ENCODE measurements around the gene GPR50.

GPR50 gene

DNA sequence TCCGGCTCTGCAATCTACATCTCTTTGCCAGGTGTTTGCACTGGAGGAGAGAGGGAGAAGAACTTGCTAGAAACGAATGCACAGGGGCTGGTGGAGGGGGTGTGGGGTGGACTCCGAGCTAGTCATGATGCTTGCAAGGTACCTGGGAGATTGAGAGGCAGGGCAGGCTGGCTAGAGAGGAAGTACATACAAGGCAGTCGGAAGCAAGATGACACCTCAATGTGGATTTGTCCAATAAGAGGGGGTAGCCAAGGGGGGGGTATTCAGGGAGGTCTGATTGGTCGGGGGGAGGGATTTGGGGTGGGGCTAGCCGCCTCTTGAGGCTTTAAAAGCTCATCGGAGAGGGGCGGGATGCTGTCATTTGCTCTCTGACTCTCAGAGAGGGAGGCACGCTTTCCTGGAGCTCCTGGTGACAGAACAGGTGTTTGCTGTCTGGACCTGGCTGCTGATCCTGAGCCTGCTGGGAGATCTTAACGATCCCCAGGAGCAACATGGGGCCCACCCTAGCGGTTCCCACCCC lies at the start of gene GPR50:
TSS of gene GPR50 (plus strand) at position 354 of the 520 bp plus-strand sequence. CDS start at position 492, 138 bp downstream.
- no peak for ATAC-seq
- peaks cover 62% of the 10 kb centered on the region for H3K27me3 Mint-ChIP-seq
- peaks cover 15% of the 10 kb centered on the region for H3K4me1 Mint-ChIP-seq
- no peaks in the 10 kb centered on the region for H3K36me3 Mint-ChIP-seq
- H3K4me3 Mint-ChIP-seq, result no peak within 1 kb of the TSS
- H3K9me3 Mint-ChIP-seq, result no peaks in the 10 kb centered on the region
- H3K27ac Mint-ChIP-seq, result no peak within 1 kb of the TSS

DNA sequence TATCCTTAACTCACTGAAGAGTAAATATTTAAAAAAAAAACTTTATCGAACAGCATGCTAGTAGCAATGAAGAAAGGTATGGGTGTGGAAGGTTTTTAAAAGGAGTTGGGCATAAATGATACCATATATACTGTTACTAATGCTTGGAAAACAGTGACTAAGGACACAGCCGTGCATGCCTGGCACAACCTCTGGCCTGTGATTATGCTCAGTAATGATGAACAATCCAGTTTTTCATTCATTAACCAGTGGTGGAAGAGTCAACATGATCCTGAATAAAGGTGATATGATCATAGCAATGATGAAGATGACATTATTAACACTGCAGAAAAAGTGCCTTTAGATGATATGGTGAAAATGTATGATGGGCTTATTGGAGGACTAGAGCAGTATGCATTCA lies 43.9 kb upstream of the GPR50 start:
- no peaks in the 10 kb centered on the region for H3K9me3 Mint-ChIP-seq
- no peak overlapping the region for H3K27ac Mint-ChIP-seq
- no peaks in the 10 kb centered on the region for H3K36me3 Mint-ChIP-seq
- no peak for ATAC-seq
- H3K4me1 Mint-ChIP-seq, result no peaks in the 10 kb centered on the region
- no peaks in the 10 kb centered on the region for H3K27me3 Mint-ChIP-seq
- H3K4me3 Mint-ChIP-seq, result no peak overlapping the region

DNA sequence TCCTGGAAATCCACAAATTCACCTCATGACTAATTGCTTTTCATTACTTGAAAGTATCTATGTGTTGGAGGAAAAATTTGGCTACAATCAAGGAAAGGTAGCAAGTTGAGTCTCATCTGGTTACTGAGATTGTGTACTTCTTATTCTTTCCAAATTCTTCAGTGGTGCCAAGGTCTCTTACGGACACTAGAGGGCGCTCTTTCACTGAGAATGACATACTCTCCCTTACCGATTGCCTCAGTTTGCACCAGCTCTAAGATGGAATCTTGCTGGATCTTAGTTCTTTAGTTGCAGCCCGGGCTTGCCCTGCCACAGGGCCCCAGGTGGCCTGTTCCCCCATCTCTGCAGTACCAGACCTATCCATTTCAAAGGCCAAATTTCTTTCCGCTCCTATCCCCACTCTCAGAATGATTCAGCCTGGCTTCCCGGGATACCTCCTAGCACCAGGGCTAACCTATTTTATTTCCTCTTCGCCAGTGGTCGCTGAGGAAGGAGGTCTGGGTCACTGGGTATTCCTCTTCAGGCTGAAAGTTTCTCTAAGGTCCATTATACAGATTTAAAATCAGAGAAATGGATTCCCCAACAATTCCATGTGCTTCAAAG lies 24.6 kb upstream of the GPR50 start:
- no peak overlapping the region for H3K4me3 Mint-ChIP-seq
- no peaks in the 10 kb centered on the region for H3K9me3 Mint-ChIP-seq
- H3K36me3 Mint-ChIP-seq, result no peaks in the 10 kb centered on the region
- no peak for ATAC-seq
- H3K27me3 Mint-ChIP-seq, result peaks cover 21% of the 10 kb centered on the region
- H3K4me1 Mint-ChIP-seq, result no peaks in the 10 kb centered on the region
- no peak overlapping the region for H3K27ac Mint-ChIP-seq

DNA sequence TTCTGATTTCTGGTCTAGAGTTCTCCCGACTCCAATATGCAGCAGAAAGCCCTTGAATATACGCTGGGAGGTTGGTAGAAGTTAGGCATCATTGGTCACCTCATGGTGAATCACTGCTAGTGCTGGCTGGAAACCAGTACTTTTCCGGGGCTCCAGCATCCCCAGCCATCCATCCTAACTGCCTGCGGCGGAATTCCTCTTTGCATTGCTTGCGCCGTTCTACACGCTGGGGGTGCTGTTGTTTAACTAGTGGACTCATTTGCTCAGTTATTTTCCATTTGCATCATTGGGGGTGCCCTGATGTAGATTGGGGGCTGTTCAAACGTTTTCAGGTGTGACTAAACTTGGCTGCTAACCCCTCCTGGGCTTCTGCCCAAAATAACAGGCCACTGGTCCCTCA lies 23.3 kb upstream of the GPR50 start:
- H3K27me3 Mint-ChIP-seq, result peaks cover 21% of the 10 kb centered on the region
- ATAC-seq, result no peak
- no peaks in the 10 kb centered on the region for H3K4me1 Mint-ChIP-seq
- no peak overlapping the region for H3K4me3 Mint-ChIP-seq
- H3K27ac Mint-ChIP-seq, result no peak overlapping the region
- H3K36me3 Mint-ChIP-seq, result no peaks in the 10 kb centered on the region
- H3K9me3 Mint-ChIP-seq, result no peaks in the 10 kb centered on the region

DNA sequence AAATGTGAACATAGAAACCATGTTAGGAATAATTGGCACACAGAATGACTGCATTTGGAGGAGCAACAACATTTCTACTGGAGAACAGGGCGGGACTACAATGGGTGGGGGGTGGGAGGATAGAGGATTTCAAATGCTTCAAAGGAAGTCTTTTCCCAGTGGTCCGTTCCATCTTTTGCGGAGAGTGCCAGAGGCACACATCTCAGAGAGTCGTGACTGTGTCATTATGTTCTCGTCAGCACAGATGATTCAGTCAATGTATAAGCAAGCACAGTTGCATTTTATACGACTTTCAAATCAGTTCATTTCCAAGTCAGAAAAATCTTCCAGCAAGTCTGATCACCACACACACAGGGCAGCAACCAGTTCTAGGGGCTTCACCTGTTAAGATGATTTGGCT lies 22.7 kb upstream of the GPR50 start:
- no peak overlapping the region for H3K27ac Mint-ChIP-seq
- H3K4me1 Mint-ChIP-seq, result no peaks in the 10 kb centered on the region
- peaks cover 21% of the 10 kb centered on the region for H3K27me3 Mint-ChIP-seq
- no peak for ATAC-seq
- H3K4me3 Mint-ChIP-seq, result no peak overlapping the region
- no peaks in the 10 kb centered on the region for H3K9me3 Mint-ChIP-seq
- H3K36me3 Mint-ChIP-seq, result no peaks in the 10 kb centered on the region

DNA sequence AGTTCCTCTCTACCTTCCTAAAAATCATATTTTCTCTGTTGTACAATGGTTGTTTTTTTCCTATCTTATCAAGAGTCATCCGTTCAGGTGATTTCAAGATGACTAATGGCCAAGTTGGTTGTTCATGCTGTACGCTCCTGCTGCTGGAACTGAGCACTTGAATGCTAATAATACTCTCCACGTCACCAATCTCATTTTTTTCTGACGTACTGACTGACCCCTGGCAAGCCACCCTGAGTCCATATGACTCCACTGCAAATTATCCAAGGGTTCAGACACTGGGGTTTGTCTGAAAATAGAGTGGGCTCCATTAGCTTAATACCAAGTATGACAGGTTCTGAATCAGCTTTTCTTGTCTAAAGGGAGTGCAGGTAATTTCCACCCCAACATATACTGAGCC lies 21.1 kb upstream of the GPR50 start:
- Mint-ChIP-seq H3K27me3 (peaks cover 17% of the 10 kb centered on the region), H3K36me3 (no peaks in the 10 kb centered on the region), H3K27ac (no peak overlapping the region), H3K9me3 (no peaks in the 10 kb centered on the region), H3K4me1 (no peaks in the 10 kb centered on the region), H3K4me3 (no peak overlapping the region)
- ATAC-seq, result no peak

DNA sequence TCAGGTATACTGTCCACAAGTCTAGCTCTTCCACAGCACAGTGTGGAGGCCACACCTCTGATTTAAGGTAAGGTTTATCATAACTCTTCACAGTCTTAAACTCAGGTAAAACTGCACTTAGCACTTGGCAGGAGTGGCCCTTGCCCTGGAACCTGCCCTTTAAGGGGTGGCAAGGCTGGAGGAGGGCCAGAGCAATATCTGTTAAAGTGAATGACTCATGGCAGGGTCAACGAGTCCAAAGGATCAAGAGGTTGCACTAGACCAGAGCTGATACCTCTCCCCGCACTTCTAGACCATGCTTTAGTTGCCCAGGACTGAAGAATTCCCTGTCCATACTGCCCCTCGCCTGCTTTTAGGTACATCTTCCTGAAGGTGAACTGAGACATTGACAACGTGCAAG lies 14.7 kb upstream of the GPR50 start:
- Mint-ChIP-seq H3K27ac (no peak overlapping the region), H3K9me3 (no peaks in the 10 kb centered on the region), H3K36me3 (no peaks in the 10 kb centered on the region), H3K4me3 (no peak overlapping the region), H3K27me3 (peaks cover 28% of the 10 kb centered on the region), H3K4me1 (no peaks in the 10 kb centered on the region)
- no peak for ATAC-seq

DNA sequence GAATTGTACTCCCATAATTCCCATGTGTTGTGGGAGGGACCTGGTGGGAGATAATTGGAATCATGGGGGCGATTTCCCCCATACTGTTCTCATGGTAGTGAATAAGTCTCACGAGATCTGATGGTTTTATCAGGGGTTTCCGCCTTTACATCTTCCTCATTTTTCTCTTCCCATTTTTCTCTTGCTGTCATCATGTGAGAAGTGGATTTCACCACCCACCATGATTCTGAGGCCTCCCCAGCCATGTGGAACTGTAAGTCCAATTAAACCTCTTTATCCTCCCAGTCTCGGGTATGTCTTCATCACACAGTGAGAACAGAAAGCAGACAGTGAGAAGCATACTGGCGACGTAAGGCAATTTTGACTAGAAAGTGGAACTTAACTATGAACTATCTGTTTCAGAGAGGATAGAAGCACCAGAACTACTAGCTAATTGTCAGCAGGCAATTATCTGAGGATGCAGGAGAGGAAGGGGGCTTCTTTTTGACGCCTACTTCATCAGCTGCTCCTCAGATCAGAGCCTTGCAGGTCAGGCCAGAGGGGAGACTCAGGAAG lies 8.5 kb upstream of the GPR50 start:
- no peak for ATAC-seq
- Mint-ChIP-seq H3K27me3 (no peaks in the 10 kb centered on the region), H3K4me3 (no peak overlapping the region), H3K9me3 (no peaks in the 10 kb centered on the region), H3K27ac (no peak overlapping the region), H3K4me1 (no peaks in the 10 kb centered on the region), H3K36me3 (no peaks in the 10 kb centered on the region)

DNA sequence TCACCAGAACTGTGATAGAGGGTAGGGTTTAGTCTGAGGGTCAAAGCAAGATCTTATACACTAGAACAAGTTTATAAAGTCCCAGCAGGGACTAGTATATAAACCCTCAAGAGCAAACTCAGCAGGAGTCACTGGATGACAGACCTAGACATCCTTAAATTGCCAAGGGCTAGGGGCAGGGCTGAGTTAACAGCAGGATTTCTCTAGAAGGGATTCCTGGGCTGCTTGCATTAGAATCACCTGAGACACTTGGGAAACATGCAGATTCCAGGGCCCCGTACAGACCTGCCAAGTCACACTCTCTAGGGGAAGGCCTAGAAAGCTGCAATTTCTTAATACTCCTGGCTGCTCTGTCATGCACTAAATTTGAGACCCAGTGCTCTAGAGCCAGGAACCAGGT lies 6.6 kb upstream of the GPR50 start:
- ATAC-seq, result no peak
- no peaks in the 10 kb centered on the region for H3K9me3 Mint-ChIP-seq

DNA sequence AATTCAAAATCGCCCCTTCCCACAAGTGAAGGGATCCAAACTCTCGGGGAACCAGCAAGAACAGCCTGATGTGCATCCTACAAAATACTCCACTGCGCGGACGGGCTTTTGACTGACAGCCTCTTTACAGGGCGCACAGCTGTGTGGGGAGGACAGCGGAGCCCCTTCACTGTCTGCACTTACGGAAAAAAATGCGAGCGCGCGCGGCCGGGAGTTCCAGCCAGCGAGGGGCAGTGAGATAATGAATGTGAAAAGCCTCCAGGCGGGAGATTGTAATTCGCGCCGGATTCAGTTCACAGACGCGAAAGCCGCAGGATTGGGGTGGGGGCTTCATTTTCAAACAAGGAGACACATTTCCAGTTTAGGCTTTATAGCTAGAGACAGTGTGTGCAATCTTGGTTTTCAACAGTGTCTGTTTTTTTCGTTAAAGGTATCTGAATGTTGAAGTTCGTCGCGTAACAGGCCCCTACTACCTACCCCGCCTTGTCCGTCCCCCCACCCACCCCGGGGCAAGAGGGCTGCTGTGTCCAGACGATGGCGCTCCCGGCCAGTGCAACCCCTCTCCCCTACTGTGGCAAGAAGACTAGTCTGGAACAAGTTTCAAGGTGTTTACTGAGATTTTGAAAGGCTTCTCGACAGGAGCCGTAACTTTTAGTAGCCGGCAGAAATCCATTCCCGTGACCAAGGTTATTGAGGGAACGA lies 1.7 kb upstream of the GPR50 start:
- peaks cover 46% of the 10 kb centered on the region for H3K27me3 Mint-ChIP-seq
- H3K27ac Mint-ChIP-seq, result no peak overlapping the region
- ATAC-seq, result no peak
- no peaks in the 10 kb centered on the region for H3K9me3 Mint-ChIP-seq
- H3K36me3 Mint-ChIP-seq, result no peaks in the 10 kb centered on the region
- H3K4me1 Mint-ChIP-seq, result peaks cover 15% of the 10 kb centered on the region
- H3K4me3 Mint-ChIP-seq, result no peak overlapping the region

More for the DNA sequence above, 6.6 kb upstream of the GPR50 start:
- peaks cover 12% of the 10 kb centered on the region for H3K27me3 Mint-ChIP-seq
- no peaks in the 10 kb centered on the region for H3K36me3 Mint-ChIP-seq
- H3K4me3 Mint-ChIP-seq, result no peak overlapping the region
- H3K27ac Mint-ChIP-seq, result no peak overlapping the region
- H3K4me1 Mint-ChIP-seq, result no peaks in the 10 kb centered on the region

DNA sequence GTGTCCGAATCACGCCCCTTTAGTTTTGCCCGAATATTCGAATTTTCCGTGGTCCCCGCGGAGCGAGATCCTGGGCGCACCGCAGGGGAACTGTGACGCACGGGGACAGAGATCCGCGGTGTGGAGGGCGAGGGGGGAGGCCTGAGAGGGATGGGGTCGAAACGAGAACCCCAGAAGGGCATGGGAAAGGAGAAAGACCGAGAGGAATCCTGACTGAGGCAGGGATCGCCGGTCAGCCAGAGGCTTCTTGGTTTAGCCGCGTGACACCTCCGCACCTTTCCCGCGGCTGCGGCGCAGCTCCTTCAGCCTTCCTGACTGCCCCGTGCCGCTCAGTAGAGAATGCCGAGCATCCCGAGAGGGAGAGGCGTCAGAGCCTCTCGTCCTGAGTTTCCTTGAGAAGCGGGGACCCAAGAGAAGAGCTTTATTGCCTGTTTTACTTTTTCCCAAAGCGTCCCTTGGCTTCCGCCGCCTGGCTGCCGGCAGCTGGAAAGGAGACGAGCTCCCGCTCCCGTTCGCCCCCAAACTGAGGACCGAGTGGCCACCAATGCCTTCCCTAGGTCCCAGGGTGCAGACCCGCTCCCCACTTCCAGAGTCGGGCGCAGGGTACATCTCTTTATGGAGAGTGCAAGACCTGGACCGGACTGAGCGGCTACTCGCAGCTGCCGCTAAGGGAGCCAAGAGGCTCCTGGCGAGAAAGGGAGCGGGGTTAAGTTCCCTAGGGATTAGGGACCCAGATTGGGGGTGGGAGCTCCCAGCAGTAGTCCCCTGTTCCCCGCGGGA lies 911 bp upstream of the GPR50 start:
- Mint-ChIP-seq H3K36me3 (no peaks in the 10 kb centered on the region), H3K4me1 (peaks cover 15% of the 10 kb centered on the region), H3K27ac (no peak overlapping the region), H3K9me3 (no peaks in the 10 kb centered on the region), H3K27me3 (peaks cover 54% of the 10 kb centered on the region), H3K4me3 (no peak overlapping the region)
- ATAC-seq, result no peak

DNA sequence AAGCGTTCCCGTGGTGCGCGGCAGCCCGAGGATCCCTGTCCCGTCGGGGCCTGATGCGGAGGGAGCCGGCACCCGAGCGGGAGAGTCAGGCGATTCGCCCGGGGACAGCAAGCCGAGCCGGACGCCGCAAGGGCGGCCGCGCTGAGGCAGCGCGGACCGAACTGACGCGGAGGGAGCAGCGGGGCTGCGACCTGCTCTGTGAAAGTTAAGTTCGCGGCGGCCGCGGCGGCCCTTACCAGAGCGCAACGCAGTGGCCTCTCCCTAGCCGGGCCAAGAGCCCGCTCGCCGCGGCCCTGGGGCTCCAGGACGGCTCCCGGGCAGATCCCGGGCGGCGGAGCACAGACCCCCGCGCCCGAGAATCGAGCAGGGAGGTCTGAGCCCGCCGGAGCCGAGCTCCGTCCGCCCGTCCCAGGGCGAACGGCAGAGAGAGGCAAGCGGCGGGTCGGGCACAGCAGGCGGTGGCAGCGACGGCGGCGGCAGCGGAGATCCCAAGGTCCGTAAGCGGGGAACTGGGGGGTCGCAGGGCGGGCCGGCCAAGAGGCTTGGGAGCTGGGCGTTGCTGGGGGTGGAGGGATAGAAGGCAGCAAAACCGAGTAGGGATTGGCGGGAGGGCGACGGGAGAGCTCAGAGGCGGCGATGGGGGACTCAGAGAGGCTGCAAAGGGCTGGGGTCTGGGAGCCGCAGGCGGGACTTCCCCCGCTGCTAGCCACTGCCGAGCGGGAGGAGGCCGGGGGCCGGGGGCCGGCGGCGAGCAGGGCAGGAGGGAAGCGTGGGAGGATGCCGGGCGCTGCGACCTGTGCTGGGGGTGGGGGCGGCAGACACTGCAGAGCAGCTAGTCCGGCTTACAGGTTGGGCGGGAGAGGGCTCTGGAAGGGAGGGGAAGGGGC lies 1.0 kb downstream of the GPR50 start:
- ATAC-seq, result no peak

DNA sequence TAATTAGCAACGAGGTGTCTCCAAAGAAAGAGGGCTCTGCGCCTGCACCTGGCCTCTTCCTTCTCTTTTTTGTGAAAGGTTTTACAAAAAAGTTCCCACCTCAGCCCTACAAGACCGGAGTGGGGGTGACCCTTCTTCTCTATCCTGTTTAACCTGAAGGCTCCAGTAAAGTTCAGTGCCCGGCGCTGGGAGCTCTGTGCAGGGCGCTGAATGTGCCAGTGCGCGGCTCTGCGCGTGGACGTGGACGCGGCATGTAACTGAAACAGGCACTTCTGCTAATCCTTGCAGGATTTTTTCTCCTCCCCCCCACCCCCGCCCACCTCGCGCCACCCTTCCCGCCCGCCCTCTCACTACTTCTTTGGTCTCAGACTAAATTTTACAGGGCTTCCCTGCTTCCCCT lies 2.4 kb downstream of the GPR50 start:
- Mint-ChIP-seq H3K9me3 (no peaks in the 10 kb centered on the region), H3K27me3 (peaks cover 78% of the 10 kb centered on the region), H3K4me3 (peak overlapping the region; percentile 52), H3K36me3 (no peaks in the 10 kb centered on the region), H3K27ac (no peak overlapping the region), H3K4me1 (peaks cover 16% of the 10 kb centered on the region)
- ATAC-seq, result no peak

More for the DNA sequence above, 1.0 kb downstream of the GPR50 start:
- Mint-ChIP-seq H3K36me3 (no peaks in the 10 kb centered on the region), H3K27me3 (peaks cover 70% of the 10 kb centered on the region), H3K9me3 (no peaks in the 10 kb centered on the region), H3K4me3 (no peak overlapping the region), H3K27ac (no peak overlapping the region), H3K4me1 (peaks cover 15% of the 10 kb centered on the region)

DNA sequence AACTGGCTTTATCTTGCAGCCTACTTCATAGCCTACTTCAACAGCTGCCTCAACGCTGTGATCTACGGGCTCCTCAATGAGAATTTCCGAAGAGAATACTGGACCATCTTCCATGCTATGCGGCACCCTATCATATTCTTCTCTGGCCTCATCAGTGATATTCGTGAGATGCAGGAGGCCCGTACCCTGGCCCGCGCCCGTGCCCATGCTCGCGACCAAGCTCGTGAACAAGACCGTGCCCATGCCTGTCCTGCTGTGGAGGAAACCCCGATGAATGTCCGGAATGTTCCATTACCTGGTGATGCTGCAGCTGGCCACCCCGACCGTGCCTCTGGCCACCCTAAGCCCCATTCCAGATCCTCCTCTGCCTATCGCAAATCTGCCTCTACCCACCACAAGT lies 4.0 kb downstream of the GPR50 start:
- H3K4me3 Mint-ChIP-seq, result no peak overlapping the region
- ATAC-seq, result no peak
- H3K36me3 Mint-ChIP-seq, result no peaks in the 10 kb centered on the region
- H3K27me3 Mint-ChIP-seq, result peaks cover 69% of the 10 kb centered on the region
- H3K27ac Mint-ChIP-seq, result no peak overlapping the region
- H3K4me1 Mint-ChIP-seq, result peaks cover 21% of the 10 kb centered on the region
- H3K9me3 Mint-ChIP-seq, result no peaks in the 10 kb centered on the region

All from stimulated activated memory B cell treated with anti-CD40 and anti-IgM and Interleukin-4, amounts not matched to agents 10 μg/mL and 1 μg/mL and 100 μg/mL, for 72 hours (primary cell).